ENCODE results near the gene ZNF23. TPM values are rescaled to one million over a fixed set of nuclear protein-coding genes. Genes with fewer than 3 reads are reported as not detected.

Gene ZNF23
- total RNA-seq, 2 donors from 2014 or later: 7.4 to 10.5 TPM

- H3K27ac Mint-ChIP-seq: no peak overlapping the region
- no peaks in the 10 kb centered on the region for H3K27me3 Mint-ChIP-seq
- DNase-seq: no peak
- no peak for ATAC-seq
- no peak overlapping the region for H3K4me3 Mint-ChIP-seq
- peaks cover 13% of the 10 kb centered on the region for H3K4me1 Mint-ChIP-seq
- H3K9me3 ChIP-seq (ENCODE audit: control insufficient read depth, low read length, poor library complexity, severe bottlenecking): no peaks in the 10 kb centered on the region
- H3K36me3 Mint-ChIP-seq (ENCODE audit: low read depth): peaks cover 9% of the 10 kb centered on the region
Observed at GRCh38 chr16:71459510-71459909, 2.5 kb downstream of the ZNF23 start.

- no peak overlapping the region for H3K4me3 Mint-ChIP-seq
- no peak overlapping the region for H3K27ac Mint-ChIP-seq
- peaks cover 3% of the 10 kb centered on the region for H3K4me1 Mint-ChIP-seq
- no peaks in the 10 kb centered on the region for H3K27me3 Mint-ChIP-seq
- no peak for ATAC-seq
- peaks cover 14% of the 10 kb centered on the region for H3K36me3 Mint-ChIP-seq (ENCODE audit: low read depth)
- no peaks in the 10 kb centered on the region for H3K9me3 ChIP-seq (ENCODE audit: control insufficient read depth, low read length, poor library complexity, severe bottlenecking)
- DNase-seq: no peak
Observed at GRCh38 chr16:71456801-71457200, 5.2 kb downstream of the ZNF23 start.

- no peaks in the 10 kb centered on the region for H3K27me3 Mint-ChIP-seq
- H3K4me1 Mint-ChIP-seq: no peaks in the 10 kb centered on the region
- H3K9me3 ChIP-seq (ENCODE audit: control insufficient read depth, low read length, poor library complexity, severe bottlenecking): peaks cover 17% of the 10 kb centered on the region
- ATAC-seq (no peak), DNase-seq (no peak)
- H3K36me3 Mint-ChIP-seq (ENCODE audit: low read depth): peaks cover 21% of the 10 kb centered on the region
- no peak overlapping the region for H3K4me3 Mint-ChIP-seq
- H3K27ac Mint-ChIP-seq: no peak overlapping the region
Observed at GRCh38 chr16:71453036-71453435, 9.0 kb downstream of the ZNF23 start.

- Mint-ChIP-seq H3K4me3 (no peak overlapping the region), H3K27ac (no peak overlapping the region), H3K4me1 (no peaks in the 10 kb centered on the region), H3K36me3 (ENCODE audit: low read depth) (peaks cover 9% of the 10 kb centered on the region), H3K27me3 (no peaks in the 10 kb centered on the region)
- ATAC-seq (no peak), DNase-seq (no peak)
- peaks cover 26% of the 10 kb centered on the region for H3K9me3 ChIP-seq (ENCODE audit: control insufficient read depth, low read length, poor library complexity, severe bottlenecking)
Observed at GRCh38 chr16:71449020-71449419, 13.0 kb downstream of the ZNF23 start.

GRCh38 chr16:71448274-71448866 is 13.7 kb downstream of the ZNF23 start:
- ATAC-seq (no peak), DNase-seq (no peak)
- Mint-ChIP-seq H3K4me1 (no peaks in the 10 kb centered on the region), H3K36me3 (ENCODE audit: low read depth) (peaks cover 9% of the 10 kb centered on the region), H3K27me3 (no peaks in the 10 kb centered on the region), H3K27ac (no peak overlapping the region), H3K4me3 (no peak overlapping the region)
- peaks cover 26% of the 10 kb centered on the region for H3K9me3 ChIP-seq (ENCODE audit: control insufficient read depth, low read length, poor library complexity, severe bottlenecking)

GRCh38 chr16:71443714-71444113 is 18.3 kb downstream of the ZNF23 start:
- H3K27me3 Mint-ChIP-seq: peaks cover 7% of the 10 kb centered on the region
- H3K9me3 ChIP-seq (ENCODE audit: control insufficient read depth, low read length, poor library complexity, severe bottlenecking): peaks cover 16% of the 10 kb centered on the region
- H3K4me3 Mint-ChIP-seq: no peak overlapping the region
- no peak overlapping the region for H3K27ac Mint-ChIP-seq
- no peaks in the 10 kb centered on the region for H3K4me1 Mint-ChIP-seq
- no peak for ATAC-seq
- DNase-seq: no peak
- H3K36me3 Mint-ChIP-seq (ENCODE audit: low read depth): no peaks in the 10 kb centered on the region

GRCh38 chr16:71442051-71442440 is 20.0 kb downstream of the ZNF23 start, which contains the start of gene TLE7:
TLE7 (minus strand) TSS chr16:71442054; CDS start chr16:71433324, 8,730 bp downstream.
- Mint-ChIP-seq H3K27ac (no peak within 1 kb of the TSS), H3K36me3 (ENCODE audit: low read depth) (peaks cover 3% of the 10 kb centered on the region), H3K4me1 (no peaks in the 10 kb centered on the region), H3K27me3 (peaks cover 20% of the 10 kb centered on the region), H3K4me3 (no peak within 1 kb of the TSS)
- H3K9me3 ChIP-seq (ENCODE audit: control insufficient read depth, low read length, poor library complexity, severe bottlenecking): peaks cover 7% of the 10 kb centered on the region
- DNase-seq (no peak), ATAC-seq (no peak)

GRCh38 chr16:71441348-71442050 is 20.5 kb downstream of the ZNF23 start:
- Mint-ChIP-seq H3K4me1 (no peaks in the 10 kb centered on the region), H3K27me3 (peaks cover 25% of the 10 kb centered on the region), H3K27ac (no peak overlapping the region), H3K36me3 (ENCODE audit: low read depth) (peaks cover 3% of the 10 kb centered on the region), H3K4me3 (no peak overlapping the region)
- peaks cover 5% of the 10 kb centered on the region for H3K9me3 ChIP-seq (ENCODE audit: control insufficient read depth, low read length, poor library complexity, severe bottlenecking)
- ATAC-seq (peak; percentile 41), DNase-seq (peak in 1 of 3 donors; percentile 20)

GRCh38 chr16:71440669-71441347 is 21.2 kb downstream of the ZNF23 start:
- ATAC-seq (no peak), DNase-seq (no peak)
- H3K27ac Mint-ChIP-seq: no peak overlapping the region
- H3K4me3 Mint-ChIP-seq: no peak overlapping the region
- no peaks in the 10 kb centered on the region for H3K4me1 Mint-ChIP-seq
- H3K27me3 Mint-ChIP-seq: peaks cover 32% of the 10 kb centered on the region
- no peaks in the 10 kb centered on the region for H3K9me3 ChIP-seq (ENCODE audit: control insufficient read depth, low read length, poor library complexity, severe bottlenecking)
- peaks cover 3% of the 10 kb centered on the region for H3K36me3 Mint-ChIP-seq (ENCODE audit: low read depth)

GRCh38 chr16:71439523-71439922 is 22.5 kb downstream of the ZNF23 start:
- Mint-ChIP-seq H3K27me3 (peaks cover 34% of the 10 kb centered on the region), H3K4me1 (no peaks in the 10 kb centered on the region), H3K36me3 (ENCODE audit: low read depth) (peaks cover 3% of the 10 kb centered on the region), H3K27ac (no peak overlapping the region), H3K4me3 (no peak overlapping the region)
- no peaks in the 10 kb centered on the region for H3K9me3 ChIP-seq (ENCODE audit: control insufficient read depth, low read length, poor library complexity, severe bottlenecking)
- ATAC-seq (no peak), DNase-seq (no peak)

GRCh38 chr16:71436473-71436872 is 25.6 kb downstream of the ZNF23 start:
- Mint-ChIP-seq H3K4me3 (no peak overlapping the region), H3K27ac (no peak overlapping the region), H3K36me3 (ENCODE audit: low read depth) (peaks cover 3% of the 10 kb centered on the region), H3K27me3 (peaks cover 57% of the 10 kb centered on the region), H3K4me1 (no peaks in the 10 kb centered on the region)
- no peak for DNase-seq
- H3K9me3 ChIP-seq (ENCODE audit: control insufficient read depth, low read length, poor library complexity, severe bottlenecking): no peaks in the 10 kb centered on the region
- no peak for ATAC-seq

GRCh38 chr16:71432906-71433305 is 29.1 kb downstream of the ZNF23 start:
- Mint-ChIP-seq H3K4me1 (no peaks in the 10 kb centered on the region), H3K27me3 (peaks cover 78% of the 10 kb centered on the region)

GRCh38 chr16:71431991-71432390 is 30.1 kb downstream of the ZNF23 start:
- DNase-seq: no peak
- no peak overlapping the region for H3K4me3 Mint-ChIP-seq
- H3K36me3 Mint-ChIP-seq (ENCODE audit: low read depth): no peaks in the 10 kb centered on the region
- ATAC-seq: no peak
- no peaks in the 10 kb centered on the region for H3K9me3 ChIP-seq (ENCODE audit: control insufficient read depth, low read length, poor library complexity, severe bottlenecking)
- no peaks in the 10 kb centered on the region for H3K4me1 Mint-ChIP-seq
- peaks cover 75% of the 10 kb centered on the region for H3K27me3 Mint-ChIP-seq
- no peak overlapping the region for H3K27ac Mint-ChIP-seq

More at GRCh38 chr16:71432906-71433305, 29.1 kb downstream of the ZNF23 start:
- DNase-seq (no peak), ATAC-seq (no peak)
- Mint-ChIP-seq H3K36me3 (ENCODE audit: low read depth) (peaks cover 3% of the 10 kb centered on the region), H3K4me3 (no peak overlapping the region), H3K27ac (no peak overlapping the region)
- no peaks in the 10 kb centered on the region for H3K9me3 ChIP-seq (ENCODE audit: control insufficient read depth, low read length, poor library complexity, severe bottlenecking)

Measured in T-helper 17 cell (primary cell).